ENCODE data around the gene OOSP2. TPM values are rescaled to one million over a fixed set of nuclear protein-coding genes. Genes with fewer than 3 reads are reported as not detected.

The OOSP2 gene
- total RNA-seq, 1 donor from 2014 or later = not detected

- no peak for DNase-seq (ENCODE audit: low spot score)
Measured at GRCh38 chr11:60078745-60079144, 38.5 kb downstream of the OOSP2 start.

GRCh38 chr11:60080535-60080934 lies 40.3 kb downstream of the OOSP2 start:
- DNase-seq (ENCODE audit: low spot score) = no peak

GRCh38 chr11:60084631-60085273 lies 44.5 kb downstream of the OOSP2 start:
- no peak for DNase-seq (ENCODE audit: low spot score)

GRCh38 chr11:60085909-60086308 lies 45.7 kb downstream of the OOSP2 start:
- DNase-seq (ENCODE audit: low spot score) = no peak

DNA sequence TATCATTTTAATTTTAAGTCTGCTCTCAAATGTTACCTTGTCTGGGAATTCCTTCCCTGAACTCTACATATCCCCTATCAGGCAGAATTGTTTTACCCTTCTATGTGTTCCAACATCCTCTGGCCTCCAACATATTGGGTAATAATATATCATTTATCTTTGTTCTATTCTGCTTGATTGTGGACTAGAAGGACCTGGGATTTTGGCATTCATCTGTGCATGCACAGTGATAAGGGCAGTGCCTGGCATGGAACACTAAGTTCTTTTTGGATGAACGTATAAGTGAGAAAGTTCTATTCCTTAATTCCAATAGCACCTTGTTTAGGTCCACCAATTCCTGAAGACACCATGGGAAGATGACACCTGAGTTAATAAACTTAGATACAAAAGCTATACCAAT lies 47.0 kb downstream of the OOSP2 start:
- no peak for DNase-seq (ENCODE audit: low spot score)

DNA sequence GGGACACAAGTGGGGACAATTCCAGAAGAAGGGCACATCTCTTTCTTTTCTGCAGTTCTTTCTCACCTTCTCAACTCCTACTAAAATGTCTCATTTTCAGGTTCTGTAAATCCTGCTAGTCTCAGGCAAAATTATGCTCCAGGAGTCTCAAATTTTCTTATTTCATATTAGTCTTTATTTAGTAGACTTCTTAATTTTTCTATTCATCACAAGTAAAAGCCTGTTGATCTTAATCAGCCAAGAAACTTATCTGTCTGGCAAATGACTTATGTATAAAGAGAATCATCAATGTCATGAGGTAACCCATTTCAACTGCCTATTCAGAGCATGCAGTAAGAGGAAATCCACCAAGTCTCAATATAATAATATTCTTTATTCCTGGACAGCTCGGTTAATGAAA lies 48.2 kb downstream of the OOSP2 start, which contains the start of gene MS4A2:
MS4A2 (plus strand) TSS at position 301 of the 400 bp plus-strand sequence. CDS start 102 bp downstream, outside the sequence.
- no peak for DNase-seq (ENCODE audit: low spot score)

GRCh38 chr11:60095477-60096120 lies 55.4 kb downstream of the OOSP2 start:
- DNase-seq (ENCODE audit: low spot score) = no peak

- DNase-seq (ENCODE audit: low spot score) = no peak
Measured at GRCh38 chr11:60097189-60097588, 57.0 kb downstream of the OOSP2 start.

Other genes with a start within 250 kb of the OOSP2 start
- 39.5 TPM for gene MRPL16, start 229.6 kb upstream of the OOSP2 start, total RNA-seq
- not detected for gene CBLIF, start 194.9 kb upstream of the OOSP2 start, total RNA-seq
- gene TCN1, start 173.9 kb upstream of the OOSP2 start, total RNA-seq = not detected
- gene OOSP3, start 161.6 kb upstream of the OOSP2 start, total RNA-seq = not detected
- not detected for gene OOSP1, start 102.0 kb upstream of the OOSP2 start, total RNA-seq
- not detected for gene OOSP4A, start 76.4 kb upstream of the OOSP2 start, total RNA-seq
- not detected for gene OOSP4B, start 23.2 kb upstream of the OOSP2 start, total RNA-seq
- not detected for gene MS4A3, start 16.3 kb downstream of the OOSP2 start, total RNA-seq
- gene MS4A2, start 48.3 kb downstream of the OOSP2 start, total RNA-seq = 1.1 TPM
- gene MS4A6A, start 142.7 kb downstream of the OOSP2 start, total RNA-seq = 196 TPM
- gene MS4A4E, start 202.7 kb downstream of the OOSP2 start, total RNA-seq = 3.2 TPM
- 115 TPM for gene MS4A4A, start 240.3 kb downstream of the OOSP2 start, total RNA-seq

Measured in mesenteric fat pad (tissue), 1 donor.